CD14-positive monocyte (primary cell): Measurements from ENCODE around the gene BCAS1. TPM values are rescaled to one million over a fixed set of nuclear protein-coding genes. Genes with fewer than 3 reads are reported as not detected.

ENCODE experiments used
- DNase-seq, 3 donors: peaks; one replicate each; pipeline ENCODE4 v3.0.0-alpha.2; 2011 to 2022
- H2AFZ ChIP-seq: 2 replicates; pipeline ENCODE4 v1.6.0; 2012; ENCODE audit warnings: mild to moderate bottlenecking, low read depth, low read length, inconsistent platforms; ENCODE audit not compliant: insufficient read depth, poor library complexity, severe bottlenecking
- H3K27ac ChIP-seq, 2 donors: 1 replicate in 1 of 2; 2 replicates in 1 of 2; pipeline ENCODE4 v1.5.1; 2012 to 2013; ENCODE audit warnings: low read length in 2 of 2, control low read depth in 1 of 2, inconsistent platforms in 1 of 2, low read depth in 1 of 2, mild to moderate bottlenecking in 1 of 2
- H3K27me3 ChIP-seq, 2 donors: one replicate each; pipeline versions ENCODE4 v1.6.0 to v1.6.1; 2011 to 2013; ENCODE audit warnings: low read length in 2 of 2; ENCODE audit not compliant: control insufficient read depth in 2 of 2, insufficient read depth in 2 of 2
- H3K36me3 ChIP-seq, 2 donors: replicated peaks in 1 of 2; 1 replicate in 1 of 2; 2 replicates in 1 of 2; pipeline versions ENCODE4 v1.5.1 to v1.6.1; 2012 to 2013; ENCODE audit warnings: low read length in 2 of 2, control low read depth in 1 of 2, inconsistent platforms in 1 of 2, mild to moderate bottlenecking in 1 of 2; ENCODE audit not compliant: insufficient read depth in 2 of 2, control insufficient read depth in 1 of 2
- H3K4me1 ChIP-seq, 2 donors: 1 replicate in 1 of 2; 2 replicates in 1 of 2; pipeline versions ENCODE4 v1.5.1 to v1.6.1; 2012 to 2013; ENCODE audit warnings: low read length in 2 of 2, control low read depth in 1 of 2, inconsistent platforms in 1 of 2, mild to moderate bottlenecking in 1 of 2, moderate library complexity in 1 of 2; ENCODE audit not compliant: insufficient read depth in 2 of 2, control insufficient read depth in 1 of 2
- H3K4me2 ChIP-seq: replicated peaks from 2 replicates; pipeline ENCODE3; 2012; ENCODE audit warnings: low read length, moderate library complexity, mild to moderate bottlenecking; ENCODE audit not compliant: poor library complexity, severe bottlenecking; ENCODE audit errors: extremely low read depth
- H3K4me3 ChIP-seq, 3 experiments: fragments of 200-600 bp in 1 of 3; sonication (generic) in 1 of 3; replicated peaks in 1 of 3; 1 replicate in 2 of 3; 2 replicates in 1 of 3; pipeline ENCODE4 v1.5.1; 2011 to 2013; ENCODE audit warnings: low read length in 3 of 3, mild to moderate bottlenecking in 3 of 3, control low read depth in 2 of 3, low read depth in 2 of 3, inconsistent platforms in 1 of 3, moderate library complexity in 1 of 3
- H3K79me2 ChIP-seq: 2 replicates; pipeline ENCODE4 v1.6.0; 2012; ENCODE audit warnings: mild to moderate bottlenecking, control low read depth, inconsistent platforms, low read length, moderate library complexity; ENCODE audit not compliant: insufficient read depth
- H3K9ac ChIP-seq: 2 replicates; pipeline ENCODE4 v1.6.0; 2017; ENCODE audit warnings: low read length, mild to moderate bottlenecking; ENCODE audit not compliant: insufficient read depth, poor library complexity, severe bottlenecking
- H3K9me3 ChIP-seq, 2 donors: replicated peaks in 1 of 2; 1 replicate in 1 of 2; 2 replicates in 1 of 2; pipeline versions ENCODE4 v1.5.1 to v1.6.1; 2012 to 2013; ENCODE audit warnings: low read length in 2 of 2, control low read depth in 1 of 2; ENCODE audit not compliant: control insufficient read depth in 1 of 2, insufficient read depth in 1 of 2
- H4K20me1 ChIP-seq: 2 replicates; pipeline ENCODE4 v1.6.0; 2012; ENCODE audit warnings: mild to moderate bottlenecking, low read length, control low read depth, moderate library complexity; ENCODE audit not compliant: insufficient read depth
- H3K27ac Mint-ChIP-seq, 7 donors: one replicate each; pipeline ENCODE4 v1.8.0; 2020; ENCODE audit warnings: mild to moderate bottlenecking in 7 of 7, mixed read lengths in 7 of 7, moderate library complexity in 6 of 7, inconsistent platforms in 2 of 7
- H3K27me3 Mint-ChIP-seq, 3 donors: one replicate each; pipeline ENCODE4 v1.8.0; 2021 to 2022; ENCODE audit warnings: low read depth in 3 of 3, mild to moderate bottlenecking in 3 of 3, mixed read lengths in 3 of 3, moderate library complexity in 3 of 3, inconsistent platforms in 1 of 3
- H3K36me3 Mint-ChIP-seq, 2 donors: one replicate each; pipeline ENCODE4 v1.8.0; 2020; ENCODE audit warnings: mixed read lengths in 2 of 2, inconsistent platforms in 1 of 2, mild to moderate bottlenecking in 1 of 2
- H3K4me1 Mint-ChIP-seq: one replicate; pipeline ENCODE4 v1.8.0; 2020; ENCODE audit warnings: mild to moderate bottlenecking, mixed read lengths
- H3K4me3 Mint-ChIP-seq, 2 donors: one replicate each; pipeline ENCODE4 v1.8.0; 2020; ENCODE audit warnings: mild to moderate bottlenecking in 2 of 2, mixed read lengths in 2 of 2, moderate library complexity in 1 of 2
- H3K9me3 Mint-ChIP-seq, 7 donors: one replicate each; pipeline ENCODE4 v1.8.0; 2020 to 2022; ENCODE audit warnings: mixed read lengths in 7 of 7, mild to moderate bottlenecking in 6 of 7, moderate library complexity in 6 of 7, inconsistent platforms in 2 of 7
- CTCF ChIP-seq: fragments of 200-600 bp; IDR thresholded peaks from one replicate; pipeline ENCODE4 v1.8.0; 2022; ENCODE audit warnings: antibody characterized with exemption, mild to moderate bottlenecking
- WGBS: methylation state at CpG from one replicate; pipeline ENCODE4 v1.1.5; 2013; ENCODE audit warnings: missing lambda C conversion rate; ENCODE audit not compliant: insufficient coverage; 5-methylcytosine and 5-hydroxymethylcytosine counted together
- intact Hi-C, 2 donors: fragments of 100-400 bp; cut with micrococcal nuclease; formaldehyde crosslinking; loops; one replicate each; pipeline versions ENCODE4 v1.15.0 to v1.15.1; 2023
- polyA plus RNA-seq, 3 donors: library from polyadenylated mRNA; depleted of rRNA in 1 of 3; unstranded in 2 of 3; stranded (reverse) in 1 of 3; fragments of 300-500 nt in 2 of 3; fragments of >200 nt in 1 of 3; fragmentation: Illumina TruSeq in 2 of 3; gene quantifications; 1 replicate in 2 of 3; 2 replicates in 1 of 3; pipeline ENCODE4 v1.2.3, GENCODE V29; 2012 to 2021

BCAS1 gene
- polyA plus RNA-seq, 3 donors = 0.01 to 0.02 TPM; not detected in 1

- H3K27me3 Mint-ChIP-seq = peaks cover 5 to 12% (median 7%) of the 10 kb centered on the region in 3 donors
- H3K4me1 Mint-ChIP-seq = no peaks in the 10 kb centered on the region
- Histone ChIP-seq H3K4me2 (no peak overlapping the region), H3K4me3 (no peak overlapping the region), H2AFZ (no peak overlapping the region), H3K9me3 (peaks cover 19 to 22% of the 10 kb centered on the region in 2 donors), H3K27me3 (no peaks in the 10 kb centered on the region), H3K9ac (no peak overlapping the region), H3K36me3 (no peaks in the 10 kb centered on the region), H3K27ac (no peak overlapping the region), H4K20me1 (no peaks in the 10 kb centered on the region), H3K4me1 (no peaks in the 10 kb centered on the region), H3K79me2 (no peaks in the 10 kb centered on the region)
- H3K27ac Mint-ChIP-seq = no peak overlapping the region
- WGBS = 100% methylated on average over 1 of the region's 3 CpGs
- no peak for DNase-seq
- intact Hi-C loops = no loop called here
- no peaks in the 10 kb centered on the region for H3K36me3 Mint-ChIP-seq
- peaks cover 17 to 33% (median 24%) of the 10 kb centered on the region in 7 donors for H3K9me3 Mint-ChIP-seq
- no peak overlapping the region for H3K4me3 Mint-ChIP-seq
- no peak for TF ChIP-seq CTCF
These were observed 67.7 kb downstream of the BCAS1 start for GRCh38 chr20:54002741-54003140.

- Mint-ChIP-seq H3K27me3 (peaks cover 5 to 12% (median 9%) of the 10 kb centered on the region in 3 donors), H3K9me3 (peaks cover 17 to 33% (median 24%) of the 10 kb centered on the region in 7 donors), H3K36me3 (no peaks in the 10 kb centered on the region), H3K4me1 (no peaks in the 10 kb centered on the region), H3K4me3 (no peak overlapping the region), H3K27ac (no peak overlapping the region)
- Histone ChIP-seq H3K4me2 (no peak overlapping the region), H3K4me1 (no peaks in the 10 kb centered on the region), H3K27ac (no peak overlapping the region), H3K4me3 (no peak overlapping the region), H3K36me3 (no peaks in the 10 kb centered on the region), H3K27me3 (no peaks in the 10 kb centered on the region), H3K9ac (no peak overlapping the region), H2AFZ (no peak overlapping the region), H3K79me2 (no peaks in the 10 kb centered on the region), H4K20me1 (no peaks in the 10 kb centered on the region), H3K9me3 (peaks cover 19 to 22% of the 10 kb centered on the region in 2 donors)
- DNase-seq = no peak
- intact Hi-C loops = no loop called here
- WGBS = no CpG with 5 or more reads among the region's 2 CpGs
- TF ChIP-seq CTCF = no peak
These were observed 68.3 kb downstream of the BCAS1 start for GRCh38 chr20:54002056-54002575.
